NCI-H446 treated with DMSO at 0.1 percent for 48 hours (cell line): ENCODE data around the gene RAD51B.

ENCODE experiments used
- DNase-seq: peaks from one replicate; lab custom pipeline; 2025; lab: John Stamatoyannopoulos, UW

The RAD51B gene

DNA sequence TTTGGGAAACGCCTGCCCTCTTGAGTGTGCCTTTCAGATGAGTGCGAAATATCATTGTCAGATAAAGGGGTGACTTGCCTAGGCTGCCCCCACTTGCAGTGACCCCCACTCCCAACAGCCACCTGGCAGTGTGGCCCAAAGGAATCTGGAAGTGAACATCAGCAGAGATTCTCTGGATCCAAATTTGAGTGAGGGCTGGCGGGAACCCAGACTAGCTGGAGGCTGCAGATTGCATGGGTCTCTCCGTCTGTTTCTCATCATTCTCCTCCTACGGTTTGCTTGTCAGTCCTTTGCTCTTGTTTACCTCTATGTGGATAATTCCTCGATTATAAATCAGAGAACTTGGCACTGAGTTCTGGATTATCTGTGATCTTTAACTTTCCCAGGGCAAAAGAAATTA, 692.5 kb downstream of the RAD51B start:
- DNase-seq, result no peak

DNA sequence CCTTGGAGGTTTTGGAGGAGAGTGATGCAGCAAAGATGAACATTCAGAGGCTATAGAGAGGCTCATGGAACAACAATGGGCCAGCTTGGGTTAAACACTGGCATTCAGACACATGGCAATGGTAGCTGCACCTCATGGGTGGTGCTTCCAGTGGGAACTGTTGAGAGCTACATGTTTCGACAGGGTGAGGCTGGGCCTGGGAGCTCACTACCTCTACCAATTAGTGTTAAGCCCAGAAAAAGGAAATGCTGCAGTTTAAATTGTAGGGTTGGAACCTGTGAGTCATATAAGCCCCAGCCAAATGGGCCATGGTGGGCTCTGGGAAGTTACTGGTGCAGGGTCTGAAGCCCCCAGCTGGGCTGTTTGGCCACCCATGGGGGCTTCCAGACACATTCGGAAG, 693.6 kb downstream of the RAD51B start:
- DNase-seq, result no peak

DNA sequence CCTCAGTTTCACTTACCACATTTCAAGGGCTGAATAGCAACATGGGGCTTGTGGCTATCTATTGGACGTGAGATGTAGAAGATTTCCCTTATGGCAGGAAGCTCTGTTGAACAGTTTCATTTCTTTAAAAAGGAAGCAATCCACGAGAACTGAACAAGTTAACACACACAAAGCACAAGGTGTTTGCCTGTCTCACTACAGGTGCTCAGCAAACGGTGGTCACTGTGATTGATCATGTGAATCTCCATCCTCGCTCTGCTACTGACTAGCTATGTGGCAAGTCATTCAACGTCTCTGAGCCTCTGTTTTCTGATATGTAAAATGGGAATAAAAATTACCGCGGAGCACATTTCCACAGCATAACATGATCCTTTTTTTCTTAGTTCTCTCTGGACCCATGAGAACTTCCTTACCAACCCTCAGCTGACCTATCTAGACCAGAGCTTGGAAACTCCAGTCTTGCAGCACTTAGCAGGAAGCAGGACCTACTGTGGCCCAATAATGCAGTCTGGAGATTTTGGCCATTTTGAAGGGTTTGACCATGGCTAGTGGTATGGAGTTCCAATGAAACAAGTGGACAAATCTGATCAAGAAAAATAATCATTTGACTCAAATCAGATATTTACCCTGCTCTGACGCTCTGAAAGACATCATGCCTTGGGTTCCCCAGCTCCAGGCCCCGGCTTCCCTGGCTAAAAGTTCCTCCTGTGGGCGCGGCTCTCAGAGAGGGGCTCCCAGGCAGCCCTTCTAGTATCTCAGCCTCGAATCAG, 694.4 kb downstream of the RAD51B start:
- no peak for DNase-seq

DNA sequence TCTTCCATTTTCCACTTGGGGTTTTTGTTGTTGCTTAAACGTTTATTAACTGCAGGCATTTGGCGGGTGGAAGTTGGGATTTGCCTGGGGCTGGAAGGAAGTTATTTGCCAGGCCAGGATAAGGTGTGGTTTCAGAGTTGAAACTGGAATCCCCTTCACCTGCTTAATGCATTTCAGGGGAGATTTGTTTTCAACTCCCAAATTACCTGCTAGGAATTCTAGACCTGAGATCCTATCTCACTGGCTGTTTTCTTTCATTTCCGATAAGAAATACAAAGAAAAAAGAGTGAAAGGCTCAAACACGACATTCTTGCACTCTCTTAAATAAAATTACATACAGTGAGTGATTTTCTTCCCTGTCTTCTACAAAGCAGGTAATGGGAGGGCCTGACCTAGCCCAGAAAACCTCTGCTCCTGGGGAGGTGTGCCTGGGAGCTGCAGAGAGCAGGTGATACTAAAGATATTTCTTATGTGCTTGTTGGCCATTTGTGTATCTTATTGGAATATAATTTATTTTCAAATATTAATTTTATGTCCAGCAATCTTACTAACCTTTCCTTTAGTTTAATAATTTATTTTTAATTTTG, 695.1 kb downstream of the RAD51B start:
- DNase-seq, result no peak

DNA sequence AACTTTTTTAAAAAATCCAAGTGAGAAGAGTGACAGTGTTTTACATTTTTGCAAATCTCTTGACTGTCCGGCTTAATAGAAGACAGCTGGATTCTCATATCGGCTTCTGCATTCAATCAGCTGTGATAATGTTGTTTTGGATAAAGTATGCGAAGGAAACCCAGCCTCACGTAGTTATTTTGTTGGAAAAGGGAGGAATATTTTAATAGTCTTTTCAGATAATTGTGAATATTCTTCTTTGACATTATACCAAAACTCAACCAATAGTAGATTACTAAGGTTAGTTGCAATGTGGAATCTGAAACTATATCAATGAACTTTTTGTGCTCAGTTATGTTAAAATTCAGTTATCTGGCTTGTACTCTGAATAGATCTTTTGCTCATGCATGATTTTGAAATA, 696.8 kb downstream of the RAD51B start:
- DNase-seq, result no peak

DNA sequence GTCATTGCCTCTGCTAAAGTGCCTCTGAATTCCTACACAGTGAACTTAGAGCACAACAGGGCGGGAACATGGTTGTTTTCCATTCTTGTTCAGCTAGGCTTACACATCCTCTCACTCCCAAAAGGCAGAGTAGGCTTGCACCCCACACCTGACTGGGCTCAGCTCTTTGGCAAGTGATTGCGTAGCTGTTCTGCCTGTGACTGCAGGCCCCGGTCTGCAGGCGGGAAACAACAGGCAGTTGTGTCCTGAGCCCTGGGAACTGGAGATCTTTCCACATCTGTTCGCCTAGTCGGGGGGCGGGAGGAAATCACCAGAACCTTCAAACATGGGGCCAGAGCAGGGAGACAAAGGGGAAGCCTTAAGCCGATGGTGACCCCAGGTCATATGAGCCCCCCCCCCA, 698.6 kb downstream of the RAD51B start:
- no peak for DNase-seq

DNA sequence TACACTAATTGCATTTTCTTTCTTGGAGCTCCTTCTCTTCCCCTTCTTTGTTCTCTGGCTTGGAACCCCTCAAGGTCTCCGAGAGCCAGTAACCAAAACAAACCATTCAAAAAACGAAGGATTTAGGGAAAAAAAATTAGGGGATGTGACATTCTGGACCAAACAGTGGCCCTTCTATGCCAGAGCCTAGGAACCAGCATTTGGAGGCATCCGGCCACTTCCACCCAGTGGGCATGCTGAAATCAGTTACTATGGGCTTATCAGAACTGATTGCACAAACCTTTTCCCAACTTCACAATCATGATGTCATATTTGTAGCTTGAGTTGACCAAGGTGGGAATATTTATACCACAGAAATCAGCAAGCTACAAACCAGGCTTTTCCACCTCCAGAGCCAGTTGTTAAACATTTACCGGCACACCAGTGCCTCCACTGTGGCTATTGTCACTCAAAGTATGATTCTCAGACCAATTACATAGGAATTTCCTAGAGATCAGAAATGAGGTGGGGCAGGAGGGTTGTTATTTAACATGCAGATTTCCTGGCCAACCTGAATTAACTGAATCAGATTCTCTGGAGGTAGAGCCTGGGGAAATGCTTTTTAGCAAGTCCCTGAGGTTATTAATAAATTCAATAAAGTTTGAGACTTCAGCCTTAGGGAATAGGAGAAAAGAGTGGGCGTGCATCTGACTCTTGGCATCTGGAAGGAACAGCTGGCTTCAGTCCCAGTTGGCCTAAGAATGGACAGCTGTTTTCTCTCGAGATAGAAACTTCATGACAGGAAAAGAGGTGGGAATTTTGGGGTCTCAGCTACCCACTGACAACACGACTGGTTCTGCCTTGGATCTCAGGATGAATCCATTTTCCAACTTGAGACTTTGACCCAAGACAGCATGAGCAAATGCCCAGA, 699.4 kb downstream of the RAD51B start:
- no peak for DNase-seq

DNA sequence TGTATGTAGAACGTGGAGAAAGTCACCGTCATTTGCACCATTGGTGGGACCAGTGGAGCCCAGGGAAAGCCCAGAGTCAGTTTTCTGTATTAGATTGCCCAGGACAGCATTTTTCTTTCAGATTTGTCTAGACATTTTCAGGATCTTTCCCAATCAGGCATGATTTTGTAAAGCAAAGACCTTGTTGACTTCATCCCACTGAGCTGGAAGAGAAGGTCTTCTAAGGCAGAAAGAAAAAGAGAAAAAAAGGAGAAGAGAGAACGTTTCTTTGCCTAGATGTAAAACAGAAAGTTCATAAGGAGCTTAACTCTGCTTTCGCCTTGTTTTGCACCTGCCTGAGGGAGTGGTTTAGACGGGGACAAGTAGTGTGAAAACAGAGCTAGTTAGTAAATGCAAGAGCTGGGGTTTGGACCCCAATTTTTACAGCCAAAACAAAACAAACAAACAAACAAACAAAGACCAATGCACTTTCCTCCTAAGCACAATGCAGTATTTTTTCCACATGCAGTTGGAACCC, 700.1 kb downstream of the RAD51B start:
- DNase-seq, result no peak

DNA sequence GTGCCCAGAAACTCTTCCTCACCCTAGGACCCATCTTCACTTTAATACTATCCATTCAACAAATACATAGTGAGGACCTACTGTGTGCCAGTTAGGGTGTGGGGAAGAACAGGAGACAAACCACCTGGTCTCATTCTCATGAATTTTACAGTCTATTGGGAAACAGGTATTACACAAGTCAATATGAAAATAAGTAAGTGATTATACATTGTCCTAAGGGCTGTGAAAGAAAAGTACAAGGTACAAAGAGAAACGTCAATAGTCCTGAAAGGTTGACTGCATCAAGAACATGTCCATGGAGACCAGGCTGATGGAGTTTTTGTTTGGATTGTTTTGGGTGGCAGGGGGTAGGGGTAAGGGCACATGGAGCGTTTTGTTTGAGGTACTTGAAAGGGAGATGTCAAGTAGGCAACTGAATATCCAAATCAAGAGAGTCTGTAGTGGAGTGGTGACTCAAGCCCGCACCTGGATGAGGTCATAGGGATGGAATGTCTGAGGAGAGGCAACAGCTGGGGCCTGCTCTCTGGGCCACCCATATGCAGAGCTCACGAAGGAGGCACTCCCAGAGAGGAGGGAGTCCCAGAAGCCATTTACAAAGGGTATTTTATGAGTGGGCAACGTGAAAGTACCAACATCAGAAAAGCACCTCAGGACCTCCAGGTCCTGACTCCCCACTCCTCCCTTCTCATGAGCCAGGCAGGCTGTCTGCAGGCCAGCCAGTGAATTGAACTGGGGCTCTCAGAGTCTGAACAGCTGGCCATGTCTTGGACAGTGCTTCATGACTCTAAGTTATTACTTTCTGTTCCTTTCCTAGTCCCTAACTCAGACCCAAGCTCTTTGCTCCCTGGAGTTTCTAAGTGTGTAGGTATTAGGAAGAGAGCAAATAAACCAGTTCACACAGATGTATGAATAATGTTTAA, 701.3 kb downstream of the RAD51B start:
- DNase-seq, result no peak

DNA sequence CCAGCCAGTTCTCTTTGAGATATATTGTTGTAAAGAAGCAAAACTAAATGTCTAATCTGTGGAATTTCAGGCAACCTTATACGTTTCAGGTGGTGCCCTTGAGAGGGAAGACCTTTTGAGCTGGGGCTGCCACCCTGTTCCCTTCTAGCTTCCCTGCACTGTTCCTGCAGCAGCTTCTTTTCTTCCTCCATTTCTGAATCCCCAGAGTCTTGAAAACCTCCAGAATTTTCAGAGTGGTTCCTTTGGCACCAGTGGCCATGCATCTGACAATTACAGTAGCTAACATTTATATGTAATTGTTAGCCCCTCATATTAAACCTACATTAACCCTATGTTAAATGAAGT, 702.0 kb downstream of the RAD51B start:
- no peak for DNase-seq

DNA sequence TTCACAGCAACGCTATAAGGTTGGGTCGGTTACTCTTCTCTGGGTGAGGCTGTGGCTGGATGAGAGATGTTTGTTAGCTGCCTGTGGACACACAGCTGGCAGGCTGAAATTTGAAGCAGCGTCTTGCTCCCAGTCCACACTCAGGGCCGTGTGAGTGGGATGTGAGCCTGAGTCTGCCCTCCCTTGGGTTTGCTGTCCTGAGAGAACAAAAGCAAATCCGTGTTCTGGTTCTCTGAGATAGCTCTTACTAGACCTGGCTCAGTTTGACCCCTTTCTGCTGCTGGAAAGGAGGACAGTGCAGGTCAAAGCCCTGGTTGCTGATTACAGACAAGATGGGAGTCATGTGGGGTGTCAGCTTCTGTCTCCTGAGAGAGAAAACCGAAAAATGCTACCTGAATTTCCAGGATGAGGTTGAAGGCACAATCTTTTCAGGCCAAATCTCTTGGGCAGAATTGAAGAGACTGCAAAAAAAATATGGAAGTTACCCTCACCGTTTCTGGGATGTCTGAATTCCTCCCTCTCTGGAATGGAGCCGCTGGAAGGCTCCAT, 702.5 kb downstream of the RAD51B start:
- no peak for DNase-seq

DNA sequence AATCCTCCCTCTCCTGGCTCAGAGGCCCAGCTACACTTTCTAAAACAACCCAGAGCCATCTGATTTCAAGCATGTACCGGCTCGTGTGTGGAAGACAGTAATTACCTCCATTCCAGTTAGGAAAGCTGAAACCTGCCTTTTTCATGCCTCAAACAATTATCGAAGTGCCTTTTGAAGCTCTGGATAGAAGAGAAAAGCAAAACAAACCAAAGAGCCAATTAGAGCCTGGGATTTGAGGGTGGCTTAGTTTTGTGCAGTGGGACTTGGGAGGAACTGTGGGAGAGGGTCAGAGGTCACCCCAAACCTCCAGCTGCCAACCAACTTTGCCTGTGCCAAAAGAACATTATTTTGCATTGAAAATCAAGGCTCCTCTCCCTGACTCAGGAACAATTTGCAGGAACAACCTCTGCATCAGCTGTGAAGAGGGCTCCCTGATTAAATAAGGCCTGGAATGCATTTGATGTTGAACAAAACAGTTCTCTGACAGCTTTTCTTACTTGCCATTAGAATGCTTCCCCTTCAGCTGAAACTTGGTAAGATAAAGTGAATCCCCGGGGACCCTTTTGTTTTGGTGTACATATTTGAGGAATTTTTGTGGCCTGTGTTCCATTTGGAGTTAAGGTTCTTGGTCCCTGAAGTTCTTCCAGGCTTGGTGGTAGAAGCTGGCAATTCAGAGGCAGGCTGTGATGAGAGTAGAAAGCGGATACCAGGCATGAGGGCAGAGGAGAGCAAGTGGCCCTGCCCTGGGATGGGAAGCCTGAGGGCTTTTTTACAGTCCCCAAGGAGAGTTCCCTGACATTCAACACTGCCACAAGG, 703.1 kb downstream of the RAD51B start:
- DNase-seq, result no peak

DNA sequence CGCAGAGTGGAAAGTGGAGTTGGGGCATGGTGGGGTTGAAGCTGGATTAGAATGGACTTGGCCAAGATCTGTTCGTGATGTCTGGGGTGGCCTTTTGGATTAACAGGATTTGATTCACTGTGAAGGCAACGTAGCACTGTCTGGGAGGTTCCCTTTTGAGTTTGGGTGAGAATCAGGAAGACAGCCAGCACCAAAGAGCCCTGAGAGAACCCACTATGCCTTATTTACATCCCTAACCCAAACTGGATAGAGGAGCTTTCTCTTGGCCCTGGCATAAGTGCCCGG, 703.7 kb downstream of the RAD51B start:
- no peak for DNase-seq

DNA sequence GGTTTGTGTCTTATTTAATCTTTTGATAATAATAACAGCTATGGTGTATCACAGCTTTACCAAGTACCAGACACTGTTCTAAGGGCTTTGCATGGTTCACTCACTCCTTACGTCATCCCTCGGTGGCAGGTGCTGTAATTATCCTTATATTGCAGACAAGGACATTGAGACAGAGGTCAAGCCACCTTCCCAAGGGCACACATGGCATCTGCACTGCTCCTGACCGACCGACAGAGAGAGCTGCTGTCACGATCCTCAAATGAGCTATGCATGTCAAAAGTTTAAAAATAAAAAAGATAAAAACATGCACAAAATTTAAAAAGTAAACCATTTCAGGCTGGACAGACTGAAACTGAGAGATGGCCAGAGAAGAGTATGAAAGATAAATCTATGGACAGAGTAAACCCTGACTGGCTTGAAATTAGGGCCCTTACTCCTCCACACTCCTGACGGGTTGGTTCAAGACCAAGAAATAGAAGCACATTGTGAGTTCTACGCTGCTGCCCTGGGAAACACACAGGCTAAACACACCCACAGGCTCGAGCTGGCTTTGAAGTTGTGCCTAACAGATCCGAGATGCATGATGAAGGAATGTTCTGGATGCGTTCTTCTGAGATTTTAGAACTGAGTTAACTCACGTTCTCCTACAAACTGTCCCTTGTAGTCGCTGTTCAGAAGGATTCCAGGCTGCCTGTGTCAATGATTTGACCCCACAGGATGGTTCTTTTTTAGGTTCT, 704.6 kb downstream of the RAD51B start:
- DNase-seq, result no peak

DNA sequence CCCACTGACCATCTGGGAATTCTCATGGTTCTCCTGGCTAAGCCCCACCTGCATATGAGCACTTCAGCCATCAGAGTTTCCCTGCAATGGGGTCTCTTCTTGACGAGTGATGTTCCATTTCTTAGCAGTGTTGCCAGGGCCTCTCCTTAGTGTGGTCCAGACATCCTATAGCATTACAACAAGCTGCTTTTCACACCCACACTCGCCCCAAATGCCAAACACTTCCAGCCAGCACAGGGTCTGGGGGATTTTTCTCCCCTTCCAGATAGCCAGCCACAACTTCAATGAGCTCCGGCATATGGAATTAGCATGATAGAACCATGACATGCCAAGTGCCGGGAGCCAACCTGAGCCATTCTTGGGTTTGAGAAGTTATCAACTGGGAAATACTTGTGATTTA, 705.9 kb downstream of the RAD51B start:
- no peak for DNase-seq

DNA sequence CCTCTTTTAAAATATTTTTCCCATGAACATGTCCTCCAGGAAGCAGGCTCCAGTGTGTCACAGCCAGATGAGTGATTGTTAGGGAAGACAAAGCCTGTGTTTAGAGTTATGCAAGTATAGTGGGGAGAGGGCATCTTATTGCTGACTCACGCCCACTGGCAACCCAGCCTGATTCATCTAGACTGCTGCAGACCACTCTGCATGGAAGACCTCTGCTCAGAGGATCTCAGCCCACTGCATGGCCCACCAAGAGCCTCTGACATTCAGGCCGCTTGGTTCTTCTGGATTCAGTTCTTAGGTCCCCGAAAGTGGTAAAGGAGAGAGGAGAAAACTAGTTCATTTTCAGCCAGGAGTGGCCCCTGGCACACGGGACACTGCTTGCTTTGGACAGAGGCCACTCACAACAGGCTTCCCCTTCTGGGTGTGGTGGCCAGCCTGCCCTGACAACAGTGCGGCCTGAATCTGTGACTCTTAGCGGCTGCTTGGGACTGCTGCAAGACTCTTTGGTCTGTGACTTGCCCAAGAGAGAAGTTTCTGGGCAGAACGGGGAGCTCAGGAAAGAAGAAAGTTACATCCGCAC, 707.0 kb downstream of the RAD51B start:
- no peak for DNase-seq

DNA sequence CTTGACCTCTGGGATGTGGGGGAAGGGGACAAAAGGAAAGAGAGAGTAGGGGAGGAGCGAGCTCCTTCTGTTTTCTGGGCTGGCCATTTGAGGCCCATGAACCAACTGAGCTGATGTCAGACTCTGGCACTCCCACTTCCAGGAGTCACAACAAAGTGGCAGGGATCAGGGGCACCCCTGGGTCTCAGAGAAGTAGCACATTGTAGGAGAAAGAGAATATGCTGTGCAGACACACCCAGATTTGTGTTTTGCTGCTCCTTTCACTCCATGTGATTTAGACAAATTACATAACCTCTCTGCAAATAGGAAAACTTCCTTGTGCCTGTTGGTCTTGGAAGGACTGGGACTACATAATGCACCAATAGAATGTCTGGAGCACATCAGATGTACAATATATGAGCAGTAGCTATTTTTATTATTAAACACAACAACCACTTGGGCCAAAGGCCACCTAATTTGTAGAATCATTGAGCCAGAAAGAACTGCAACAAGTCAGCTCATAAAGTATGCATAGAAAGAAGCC, 707.8 kb downstream of the RAD51B start:
- DNase-seq, result no peak

DNA sequence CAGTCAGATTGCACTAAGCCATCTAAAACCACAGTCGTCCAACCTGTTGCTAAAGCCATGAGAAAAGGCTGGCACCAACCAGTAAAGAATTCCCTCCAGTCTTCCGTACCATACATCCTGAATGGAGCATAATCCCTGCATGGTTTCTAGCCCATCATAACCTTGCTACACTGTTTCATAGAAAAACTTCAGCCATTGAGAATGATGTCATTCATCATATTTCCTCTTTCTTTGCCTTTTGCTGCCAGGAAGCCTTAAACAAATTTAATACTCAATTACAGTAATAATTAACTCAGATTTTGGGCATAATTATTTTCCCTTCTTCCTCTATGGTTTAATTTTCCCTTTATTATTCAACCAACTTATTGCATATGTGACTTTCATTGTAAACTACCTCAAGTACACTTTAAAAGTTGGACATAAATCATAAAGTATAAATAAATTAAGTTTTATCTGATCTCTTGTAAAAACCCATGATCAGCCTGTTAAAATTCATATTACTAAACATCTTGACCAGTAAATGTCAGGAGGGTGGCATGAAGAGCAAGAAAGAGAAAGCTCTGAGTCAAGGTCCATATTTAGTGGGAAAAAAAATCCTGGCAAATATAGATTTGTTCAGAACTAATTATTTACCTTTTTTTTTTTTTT, 708.6 kb downstream of the RAD51B start:
- DNase-seq, result no peak

DNA sequence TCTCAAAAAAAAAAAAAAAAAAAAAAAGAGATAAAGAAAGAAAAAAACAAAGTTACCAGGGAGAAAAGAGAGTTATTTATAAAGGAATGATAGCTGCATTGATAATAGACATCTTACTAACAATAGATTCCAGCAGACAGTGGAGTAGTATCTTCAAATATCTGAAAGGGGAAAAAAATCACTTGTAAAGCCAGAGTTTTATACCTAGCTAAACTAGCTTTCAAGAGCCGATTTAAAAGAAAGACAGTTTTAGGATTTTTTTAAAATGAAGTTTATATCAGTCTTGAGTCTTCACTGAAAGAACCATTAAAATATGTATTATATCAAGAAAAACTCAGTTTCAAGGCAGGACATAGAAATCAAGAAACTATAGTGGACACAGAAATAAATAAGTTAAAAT, 710.9 kb downstream of the RAD51B start:
- no peak for DNase-seq
